ENCODE measurements around the gene IFI27L1.

Gene IFI27L1

DNA sequence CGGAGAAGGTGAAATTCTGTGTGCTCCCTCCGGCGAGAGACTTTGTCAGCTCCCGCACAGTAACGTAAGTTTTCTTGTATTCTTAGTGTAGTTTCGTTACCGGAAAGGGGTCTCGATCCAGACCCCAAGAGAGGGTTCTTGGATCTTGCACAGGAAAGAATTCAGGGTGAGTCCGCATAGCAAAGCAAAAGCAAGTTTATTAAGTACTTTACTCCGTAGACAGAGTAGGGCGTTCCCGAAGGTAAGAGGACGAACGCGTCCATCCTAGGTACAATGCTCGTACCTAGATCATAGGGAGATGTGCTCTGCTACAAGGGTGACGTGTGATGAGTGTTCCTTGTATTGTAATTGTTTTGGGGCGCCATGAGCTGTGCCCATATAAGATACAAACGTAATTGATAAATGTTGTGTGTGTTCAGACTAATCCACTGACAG is 293 bp downstream of the IFI27L1 start:
- DNase-seq = no peak

DNA sequence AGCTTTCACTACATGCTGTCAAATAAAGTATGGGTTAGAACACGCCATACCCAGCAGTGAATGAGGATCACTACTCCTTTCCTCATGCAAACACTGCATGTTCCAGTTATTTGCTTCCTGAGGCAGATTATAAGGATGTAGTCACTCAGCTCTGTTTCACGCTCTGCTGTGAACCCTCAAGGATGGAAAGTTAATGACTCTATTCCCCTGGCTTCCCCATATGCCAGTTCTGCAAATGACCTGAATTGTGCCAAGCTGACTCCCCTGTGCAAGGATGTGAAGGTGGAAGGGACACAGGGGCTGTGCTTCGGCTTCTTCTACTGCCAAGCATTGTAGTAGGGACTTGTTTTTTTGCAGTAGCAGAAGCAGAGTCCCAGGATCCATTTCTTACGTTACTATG is 6.8 kb downstream of the IFI27L1 start:
- DNase-seq = no peak

DNA sequence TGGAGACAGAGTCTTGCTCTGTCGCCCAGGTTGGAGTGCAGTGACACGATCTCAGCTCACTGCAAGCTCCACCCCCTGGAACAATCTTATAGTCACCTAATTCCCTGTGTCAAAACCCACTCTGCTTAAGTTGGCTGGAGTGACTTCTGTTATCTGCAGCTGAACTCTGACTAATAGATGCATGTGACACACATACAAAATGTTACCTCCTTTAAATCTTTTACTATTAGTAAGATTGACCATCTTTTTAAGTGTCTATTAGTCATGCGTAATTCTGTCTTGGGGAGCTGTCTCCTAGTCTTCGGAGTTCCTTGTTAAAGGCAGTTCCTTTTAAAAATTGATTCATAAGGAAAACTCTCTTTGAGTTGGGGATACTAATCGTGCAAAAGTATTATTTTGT is 7.4 kb downstream of the IFI27L1 start:
- DNase-seq = no peak

DNA sequence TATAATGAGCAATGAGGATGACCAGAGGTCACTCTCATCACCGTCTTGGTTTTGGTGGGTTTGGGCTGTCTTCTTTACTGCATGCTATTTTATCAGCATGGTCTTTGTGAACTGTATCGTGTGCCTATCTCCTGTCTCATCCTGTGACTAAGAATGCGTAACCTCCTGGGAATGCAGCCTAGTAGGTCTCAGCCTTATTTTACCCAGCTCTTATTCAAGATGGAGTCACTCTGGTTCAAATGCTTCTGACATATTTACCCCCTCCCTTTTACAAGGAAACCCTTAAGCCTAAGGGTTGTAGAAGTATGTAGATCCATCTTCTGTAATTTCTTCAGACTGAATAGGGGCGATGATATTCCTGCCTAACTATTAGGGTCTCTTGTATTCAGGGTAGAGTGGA is 8.4 kb downstream of the IFI27L1 start:
- no peak for DNase-seq

DNA sequence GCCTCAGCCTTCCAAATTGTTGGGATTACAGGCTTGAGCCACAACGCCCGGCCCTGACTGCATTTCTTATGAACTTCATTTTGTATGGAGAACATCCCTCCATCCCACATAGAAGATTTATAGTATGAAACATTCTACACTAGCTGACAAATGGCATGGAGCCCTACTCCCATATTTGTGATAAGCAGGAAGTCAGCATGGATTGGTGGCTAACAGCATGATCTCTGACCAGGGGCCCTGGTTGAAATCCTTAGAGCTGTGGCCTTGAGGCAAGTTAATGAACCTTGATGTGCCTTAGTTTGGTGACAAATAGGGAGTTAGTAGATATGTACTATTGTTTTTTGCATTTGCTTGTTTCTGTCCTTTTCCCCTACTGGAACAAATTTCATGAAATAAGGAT is 12.3 kb downstream of the IFI27L1 start:
- no peak for DNase-seq

GRCh38 chr14:94097091-94097490 is 16.0 kb downstream of the IFI27L1 start:
- no peak for DNase-seq

GRCh38 chr14:94098326-94098992 is 17.3 kb downstream of the IFI27L1 start:
- no peak for DNase-seq

- no peak for DNase-seq
These were observed 17.9 kb downstream of the IFI27L1 start for GRCh38 chr14:94099006-94099405.

GRCh38 chr14:94100847-94101246 is 19.7 kb downstream of the IFI27L1 start:
- no peak for DNase-seq

DNA sequence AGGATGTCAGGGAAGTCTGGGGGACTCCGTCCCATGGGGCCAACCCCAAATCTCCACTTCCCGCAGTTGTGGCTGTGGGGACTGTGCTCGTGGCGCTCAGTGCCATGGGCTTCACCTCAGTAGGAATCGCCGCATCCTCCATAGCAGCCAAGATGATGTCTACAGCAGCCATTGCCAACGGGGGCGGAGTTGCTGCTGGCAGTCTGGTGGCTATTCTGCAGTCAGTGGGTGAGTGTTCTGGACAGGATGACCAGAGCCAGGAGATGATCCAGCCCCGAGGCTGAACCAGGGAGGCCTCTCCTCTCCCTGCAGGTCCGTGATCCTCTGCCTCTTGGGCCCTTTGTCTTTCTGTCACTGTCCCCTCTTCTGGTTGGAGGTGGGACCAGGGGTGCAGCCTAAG is 20.6 kb downstream of the IFI27L1 start:
- no peak for DNase-seq

- DNase-seq = no peak
These were observed 21.8 kb downstream of the IFI27L1 start for GRCh38 chr14:94102768-94103482.

DNA sequence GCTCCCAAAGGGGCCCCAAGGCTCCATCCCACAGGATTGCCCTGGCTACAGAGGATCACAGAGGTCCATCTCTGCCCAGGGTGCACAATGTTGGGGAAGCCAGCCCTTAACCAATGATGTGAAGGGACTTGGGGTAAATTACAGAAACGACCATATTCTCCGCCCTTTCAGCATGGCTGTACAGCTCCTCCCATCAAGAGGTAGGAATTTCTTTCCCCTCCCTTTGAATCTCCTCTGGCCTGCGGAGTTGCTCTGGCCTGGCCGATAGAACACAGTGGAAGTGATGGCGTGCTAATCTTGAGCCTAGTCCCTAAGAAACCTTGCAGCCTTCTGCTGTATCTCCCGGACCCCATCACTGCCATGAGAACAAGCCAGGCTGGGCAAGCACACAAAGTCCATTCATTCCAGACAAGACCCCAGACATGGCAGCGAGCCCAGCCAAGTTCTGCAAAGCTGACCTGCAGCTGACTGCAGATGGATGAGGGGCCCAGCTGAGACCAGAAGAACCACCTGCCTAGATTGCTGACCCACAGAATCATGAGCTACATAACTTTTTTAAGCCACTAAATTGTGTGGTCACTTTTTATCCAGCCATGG is 22.5 kb downstream of the IFI27L1 start:
- no peak for DNase-seq

DNA sequence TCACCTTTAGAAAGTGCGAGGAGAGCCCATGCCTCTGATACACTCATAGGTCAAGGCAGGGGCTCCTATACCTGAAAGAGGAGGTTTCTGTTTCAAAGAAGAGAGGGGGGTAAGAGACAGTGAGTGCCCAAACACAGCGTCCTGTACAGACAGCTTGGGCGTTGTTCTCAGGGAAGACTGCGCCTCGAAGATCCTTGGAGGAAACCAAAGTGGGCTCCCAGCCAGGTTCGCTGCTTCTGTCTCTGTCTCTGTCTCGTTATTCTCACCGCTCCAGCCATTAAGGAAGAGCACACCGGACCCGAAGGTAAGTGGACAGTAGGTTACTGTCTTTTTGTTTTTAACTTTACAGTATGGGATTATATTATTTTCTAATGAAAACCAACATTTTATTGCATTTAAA is 23.6 kb downstream of the IFI27L1 start:
- no peak for DNase-seq

DNA sequence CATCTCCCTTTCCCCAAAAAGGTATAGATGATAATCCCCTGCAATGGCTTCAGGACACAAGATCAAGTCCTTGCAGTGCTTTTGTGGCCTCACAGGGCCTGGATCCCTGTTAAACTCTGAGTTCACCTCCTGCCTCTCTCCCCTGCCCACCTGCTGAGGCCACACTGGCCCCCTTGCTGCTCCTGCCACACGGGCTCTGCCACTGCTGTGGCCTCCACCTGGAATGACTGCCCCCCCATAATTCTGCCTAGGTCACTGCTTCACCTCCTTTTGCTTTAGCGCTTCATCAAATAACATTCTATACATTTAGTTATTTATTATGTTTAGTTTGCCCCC is 28.8 kb downstream of the IFI27L1 start:
- DNase-seq = no peak

DNA sequence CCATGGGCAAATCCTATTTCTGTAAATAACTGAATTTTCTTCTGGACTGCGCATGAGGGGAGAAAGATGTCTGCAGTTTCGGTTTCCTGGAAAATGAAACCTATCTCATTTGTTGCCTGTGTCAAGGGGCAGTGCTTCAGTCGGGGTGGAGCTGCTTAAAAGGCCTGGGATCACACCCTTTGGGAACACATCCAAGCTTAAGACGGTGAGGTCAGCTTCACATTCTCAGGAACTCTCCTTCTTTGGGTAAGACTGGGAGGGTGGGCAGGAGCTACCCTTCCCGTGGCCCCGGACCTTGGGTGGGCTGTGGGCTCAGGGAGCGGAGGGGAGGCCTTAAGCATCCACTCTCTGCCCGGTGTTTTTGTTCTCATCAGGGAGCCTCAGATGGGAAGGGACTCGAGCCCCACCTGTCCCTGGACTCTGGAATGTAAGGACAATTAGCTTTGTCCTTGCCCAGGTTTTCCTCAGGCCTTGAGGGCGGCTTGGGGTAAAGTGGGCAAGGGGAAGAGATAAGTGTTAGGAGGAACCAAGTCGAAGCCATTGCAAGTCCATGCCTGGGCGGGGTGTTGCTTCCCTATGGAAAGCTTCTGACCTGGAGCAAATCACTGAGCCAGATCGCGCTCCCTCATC is 29.6 kb downstream of the IFI27L1 start, which contains the start of gene IFI27:
TSS of gene IFI27 (plus strand) at position 185 of the 630 bp plus-strand sequence.
- DNase-seq = no peak

DNA sequence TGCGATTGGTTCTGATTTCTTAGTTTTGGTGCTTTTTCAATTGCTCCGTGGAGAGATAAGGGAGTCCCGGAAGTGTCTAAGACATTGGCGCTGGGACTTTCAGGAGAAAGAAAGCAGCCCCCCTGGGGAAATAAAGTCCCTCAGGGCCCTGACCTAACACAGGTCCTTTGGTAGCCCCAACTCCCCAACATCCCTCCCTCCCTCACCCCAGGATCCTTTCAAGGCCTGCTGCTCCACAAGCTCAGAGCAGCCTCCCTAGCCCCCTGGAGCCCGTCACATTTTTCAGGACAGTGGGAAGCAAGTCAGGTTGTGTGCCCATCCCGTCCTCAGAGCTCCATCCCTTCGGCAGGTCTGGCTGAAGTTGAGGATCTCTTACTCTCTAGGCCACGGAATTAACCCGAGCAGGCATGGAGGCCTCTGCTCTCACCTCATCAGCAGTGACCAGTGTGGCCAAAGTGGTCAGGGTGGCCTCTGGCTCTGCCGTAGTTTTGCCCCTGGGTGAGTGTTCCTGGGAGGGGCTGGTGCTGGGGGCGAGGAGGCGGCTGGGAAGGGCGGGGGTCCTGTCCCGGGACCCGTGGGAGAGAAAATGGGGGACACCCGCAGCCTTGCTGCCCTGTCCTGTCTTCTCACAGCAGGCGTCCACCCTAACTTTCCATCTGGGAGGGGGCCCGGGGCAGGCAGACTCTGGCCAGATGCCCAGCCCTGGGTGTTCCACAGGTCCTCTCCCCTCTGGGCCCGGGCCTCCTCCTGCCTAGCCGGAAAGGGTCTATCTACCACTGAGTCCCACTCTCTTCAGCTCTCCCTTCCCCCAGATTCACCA is 30.4 kb downstream of the IFI27L1 start:
- no peak for DNase-seq

DNA sequence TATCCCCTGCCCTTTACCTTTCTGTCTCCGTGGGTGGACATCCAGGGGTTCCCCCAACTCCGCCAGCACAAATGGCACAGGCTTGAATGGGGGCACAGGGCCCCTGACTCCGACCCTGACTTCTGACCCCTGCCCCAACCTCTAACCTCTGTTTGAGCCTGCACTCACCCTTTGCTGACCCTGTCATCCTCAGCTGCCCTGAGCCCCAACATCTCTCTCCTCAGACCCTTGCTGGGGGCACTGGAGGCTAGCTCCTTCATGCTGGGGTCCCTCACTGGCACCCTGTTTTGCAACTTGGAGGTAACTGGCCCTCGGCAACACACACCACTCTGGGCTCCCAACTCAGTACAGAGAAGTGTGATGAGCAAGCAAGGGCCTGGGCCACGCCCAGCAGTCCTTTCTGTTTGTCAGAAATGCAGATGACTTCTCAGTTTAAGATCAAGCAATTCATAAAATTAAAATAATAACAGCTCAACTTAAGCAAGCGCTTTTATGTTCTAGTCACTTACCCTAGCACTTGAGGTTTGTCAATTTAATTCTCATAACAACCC is 31.5 kb downstream of the IFI27L1 start:
- DNase-seq = no peak

DNA sequence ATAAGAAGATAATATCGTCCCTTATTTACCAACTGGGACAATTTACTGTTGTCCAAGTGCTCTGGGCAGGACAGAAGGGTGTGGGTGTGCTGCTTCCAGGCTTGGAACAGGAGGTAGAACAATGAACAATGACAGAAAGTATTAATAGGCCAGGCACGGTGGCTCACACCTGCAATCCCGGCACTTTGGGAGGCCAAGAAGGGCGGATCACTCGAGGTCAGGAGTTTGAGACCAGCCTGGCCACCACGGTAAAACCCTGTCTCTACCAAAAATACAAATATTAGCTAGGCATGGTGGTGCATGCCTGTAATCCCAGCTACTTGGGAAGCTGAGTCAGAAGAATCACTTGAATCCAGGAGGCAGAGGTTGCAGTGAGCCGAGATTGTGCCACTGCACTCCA is 32.0 kb downstream of the IFI27L1 start:
- no peak for DNase-seq

GRCh38 chr14:94113490-94113889 is 32.4 kb downstream of the IFI27L1 start:
- DNase-seq = no peak

GRCh38 chr14:94113908-94114588 is 32.9 kb downstream of the IFI27L1 start:
- no peak for DNase-seq

GRCh38 chr14:94114589-94115057 is 33.5 kb downstream of the IFI27L1 start:
- DNase-seq = no peak

- DNase-seq = no peak
These were observed 34.0 kb downstream of the IFI27L1 start for GRCh38 chr14:94115058-94115591.

Data from bone marrow (tissue), 2 donors.